Activated CD4-positive, alpha-beta T cell treated with anti-CD3 and anti-CD28 coated beads for 24 hours (primary cell): ENCODE measurements around the gene DLGAP1.
A peak's percentile ranks its signal among the peaks of the same experiment; 100 is the strongest.
"Not testable (repeated sequence)": the region's sequence is repeated elsewhere in the genome, so short reads cannot be mapped to it uniquely, and the experiment has no call there.

Source experiments
- DNase-seq, 2 donors: peaks; one replicate each; pipeline ENCODE4 v3.0.0-alpha.2; 2020; ENCODE audit warnings: low read depth in 2 of 2

The DLGAP1 gene

GRCh38 chr18:3584897-3585460, 870.1 kb downstream of the DLGAP1 start:
- no peak for DNase-seq

- DNase-seq: no peak
Observed at GRCh38 chr18:3584266-3584861, 870.7 kb downstream of the DLGAP1 start.

GRCh38 chr18:3583873-3584247, 871.2 kb downstream of the DLGAP1 start:
- no peak for DNase-seq

GRCh38 chr18:3583106-3583872, 871.8 kb downstream of the DLGAP1 start:
- DNase-seq: not testable (repeated sequence)

- DNase-seq: no peak
Observed at GRCh38 chr18:3581890-3582289, 873.2 kb downstream of the DLGAP1 start.

GRCh38 chr18:3580523-3581025, 874.5 kb downstream of the DLGAP1 start:
- DNase-seq: not testable (repeated sequence)

- DNase-seq: no peak
Observed at GRCh38 chr18:3579701-3580100, 875.4 kb downstream of the DLGAP1 start.

GRCh38 chr18:3578621-3579020, 876.5 kb downstream of the DLGAP1 start:
- DNase-seq: no peak

- DNase-seq: no peak
Observed at GRCh38 chr18:3577281-3577855, 877.7 kb downstream of the DLGAP1 start.

- no peak for DNase-seq
Observed at GRCh38 chr18:3572761-3573160, 882.3 kb downstream of the DLGAP1 start.

GRCh38 chr18:3566851-3567250, 888.3 kb downstream of the DLGAP1 start:
- no peak for DNase-seq

GRCh38 chr18:3560755-3561154, 894.4 kb downstream of the DLGAP1 start:
- DNase-seq: no peak

- no peak for DNase-seq
Observed at GRCh38 chr18:3554811-3555427, 900.2 kb downstream of the DLGAP1 start.

- no peak for DNase-seq
Observed at GRCh38 chr18:3554091-3554601, 901.0 kb downstream of the DLGAP1 start.

GRCh38 chr18:3552305-3552704, 902.8 kb downstream of the DLGAP1 start:
- no peak for DNase-seq

- DNase-seq: no peak
Observed at GRCh38 chr18:3547891-3548615, 907.1 kb downstream of the DLGAP1 start.

- DNase-seq: no peak
Observed at GRCh38 chr18:3546106-3546505, 909.0 kb downstream of the DLGAP1 start.

- no peak for DNase-seq
Observed at GRCh38 chr18:3544537-3544936, 910.6 kb downstream of the DLGAP1 start.

GRCh38 chr18:3541549-3542386, 913.3 kb downstream of the DLGAP1 start:
- DNase-seq: peak in 1 of 2 donors; percentile 11

GRCh38 chr18:3540805-3541548, 914.1 kb downstream of the DLGAP1 start:
- DNase-seq: no peak
